Naive thymus-derived CD8-positive, alpha-beta T cell (primary cell): ENCODE data around the gene APPBP2. TPM values are rescaled to one million over a fixed set of nuclear protein-coding genes. Genes with fewer than 3 reads are reported as not detected.
"Not testable (repeated sequence)": the region's sequence is repeated elsewhere in the genome, so short reads cannot be mapped to it uniquely, and the experiment has no call there.

Source experiments
- ATAC-seq, 2 donors: fragments of 150-1000 bp; cut with Tn5 transposase in 1 of 2; sonication (Bioruptor Pico), chemical (Tn5 transposase) in 1 of 2; 1 replicate in 1 of 2; 2 replicates in 1 of 2; pipeline ENCODE4 v1.10.0; 2021; ENCODE audit warnings: mild to moderate bottlenecking in 2 of 2, moderate library complexity in 2 of 2
- POLR2A ChIA-PET: fragments of 350-600 bp; sonication (Branson Sonifier 250); formaldehyde crosslinking; loops from one replicate; lab custom pipeline; 2021; ENCODE audit warnings: antibody characterized with exemption; lab: Charles Lee
- DNase-seq, 10 donors: peaks; one replicate each; pipeline versions ENCODE4 v3.0.0 to v3.0.0-alpha.2; 2020 to 2022
- H3K27ac Mint-ChIP-seq, 10 donors: one replicate each; pipeline ENCODE4 v1.8.0; 2020 to 2022; ENCODE audit warnings: mild to moderate bottlenecking in 10 of 10, mixed read lengths in 10 of 10, moderate library complexity in 4 of 10, inconsistent platforms in 1 of 10
- H3K27me3 Mint-ChIP-seq, 5 donors: one replicate each; pipeline ENCODE4 v1.8.0; 2021 to 2022; ENCODE audit warnings: mixed read lengths in 5 of 5
- H3K36me3 Mint-ChIP-seq, 3 donors: one replicate each; pipeline ENCODE4 v1.8.0; 2020 to 2022; ENCODE audit warnings: mixed read lengths in 3 of 3, mild to moderate bottlenecking in 2 of 3, inconsistent platforms in 1 of 3
- H3K4me1 Mint-ChIP-seq, 4 donors: one replicate each; pipeline ENCODE4 v1.8.0; 2021 to 2022; ENCODE audit warnings: mixed read lengths in 4 of 4
- H3K4me3 Mint-ChIP-seq, 10 donors: one replicate each; pipeline ENCODE4 v1.8.0; 2020 to 2022; ENCODE audit warnings: mild to moderate bottlenecking in 10 of 10, mixed read lengths in 10 of 10, moderate library complexity in 6 of 10, inconsistent platforms in 1 of 10
- H3K9me3 Mint-ChIP-seq, 9 donors: one replicate each; pipeline ENCODE4 v1.8.0; 2020 to 2022; ENCODE audit warnings: mixed read lengths in 9 of 9, mild to moderate bottlenecking in 3 of 9, inconsistent platforms in 1 of 9, moderate library complexity in 1 of 9
- polyA plus RNA-seq, 3 donors: library from polyadenylated mRNA; unstranded; fragments of 300-500 nt; fragmentation: Illumina TruSeq; gene quantifications; one replicate each; pipeline ENCODE4 v1.2.3, GENCODE V29; 2021
- total RNA-seq, 8 experiments: library from RNA in 2 of 8; stranded (reverse) in 2 of 8; gene quantifications; one replicate each; pipeline ENCODE4 v1.2.3 and lab custom pipeline; 2021 to 2026

APPBP2 gene
- total and polyA plus RNA-seq, 5 experiments from 2014 or later: 22.8 to 53.1 (median 30.9) TPM

DNA sequence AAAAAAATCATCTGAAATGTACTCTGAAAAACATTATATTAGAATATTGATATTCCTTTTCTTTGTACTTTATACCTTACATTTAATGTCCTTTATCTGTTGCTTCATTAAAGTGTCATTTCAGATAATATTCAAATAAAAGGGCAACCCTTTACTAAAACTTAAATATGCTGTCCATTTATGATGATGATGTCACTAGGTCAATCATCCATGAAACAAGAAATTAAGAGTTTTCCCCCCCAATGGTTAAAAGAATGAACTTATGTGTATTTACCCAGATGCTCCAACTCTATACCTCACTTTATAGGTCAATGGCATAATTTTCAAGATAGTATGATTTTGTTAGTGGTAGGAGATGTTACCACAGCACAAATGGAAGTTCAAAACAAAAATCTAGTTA, 15.3 kb downstream of the APPBP2 start:
- DNase-seq (no peak), ATAC-seq (no peak)
- H3K27me3 Mint-ChIP-seq: no peaks in the 10 kb centered on the region
- H3K4me1 Mint-ChIP-seq: peaks cover 20 to 60% (median 37%) of the 10 kb centered on the region in 4 donors
- peak overlapping the region in 2 of 10 donors; percentile 51 to 55 for H3K27ac Mint-ChIP-seq
- H3K36me3 Mint-ChIP-seq: peaks cover 5 to 51% (median 12%) of the 10 kb centered on the region in 3 donors
- POLR2A ChIA-PET: no interaction called here
- H3K9me3 Mint-ChIP-seq: no peaks in the 10 kb centered on the region
- no peak overlapping the region for H3K4me3 Mint-ChIP-seq

DNA sequence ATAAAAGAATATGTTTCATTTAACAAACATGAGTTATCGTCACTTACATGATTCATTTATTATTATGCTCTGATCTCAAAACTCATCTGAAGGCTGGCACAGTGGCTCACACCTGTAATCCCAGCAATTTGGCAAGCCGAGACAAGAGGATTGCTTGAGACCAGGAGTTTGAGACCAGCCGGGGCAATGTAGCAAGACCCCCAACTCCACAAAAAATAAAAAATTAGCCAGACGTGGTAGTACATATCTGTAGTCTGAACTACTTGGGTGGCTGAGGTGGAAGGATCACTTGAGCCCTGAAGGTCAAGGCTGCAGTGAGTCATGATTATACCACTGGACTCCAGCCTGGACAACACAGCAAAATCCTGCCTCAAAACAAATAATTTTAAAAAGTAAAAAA, 16.0 kb downstream of the APPBP2 start:
- Mint-ChIP-seq H3K4me1 (peaks cover 16 to 59% (median 33%) of the 10 kb centered on the region in 4 donors), H3K27me3 (no peaks in the 10 kb centered on the region), H3K36me3 (peaks cover 5 to 48% (median 12%) of the 10 kb centered on the region in 3 donors), H3K9me3 (no peaks in the 10 kb centered on the region), H3K27ac (peak overlapping the region in 1 of 10 donors; percentile 53), H3K4me3 (no peak overlapping the region)
- DNase-seq (no peak), ATAC-seq (no peak)
- POLR2A ChIA-PET: no interaction called here

DNA sequence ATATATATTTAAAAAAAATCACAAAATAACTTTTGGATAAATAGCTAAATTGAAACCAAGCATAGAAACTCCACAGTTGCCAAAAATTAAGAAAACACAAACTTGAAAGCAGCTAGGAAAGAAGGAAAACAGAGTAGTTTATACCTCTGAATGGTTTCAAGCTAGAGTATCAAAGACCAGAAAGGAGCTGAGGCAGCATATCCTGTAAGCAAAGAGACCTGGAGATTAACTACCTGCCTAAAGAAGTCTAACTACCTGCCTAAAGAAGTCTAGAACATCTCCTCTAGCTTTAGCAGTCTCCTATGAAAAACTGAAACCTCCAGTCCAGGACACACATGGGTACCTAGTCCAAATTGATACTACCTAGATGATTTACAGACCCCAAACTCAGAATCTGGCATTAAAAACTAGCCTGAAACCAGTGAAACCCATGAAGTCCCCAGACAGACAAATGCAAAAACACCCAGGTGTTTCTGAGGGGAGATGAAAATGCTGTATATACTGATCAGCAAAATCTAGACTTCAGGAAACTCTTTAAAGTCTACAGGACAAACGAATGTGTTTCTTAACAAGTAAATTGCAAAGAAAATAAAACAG, 17.6 kb downstream of the APPBP2 start:
- no peak for DNase-seq
- no peaks in the 10 kb centered on the region for H3K9me3 Mint-ChIP-seq
- POLR2A ChIA-PET: interaction anchor here (1.1 kb wide), 1 partner anchor 10 kb away, joined by 3 read pairs; no protein-coding TSS in a partner anchor
- H3K36me3 Mint-ChIP-seq: peaks cover 5 to 35% (median 12%) of the 10 kb centered on the region in 3 donors
- no peak for ATAC-seq
- peak overlapping the region in 3 of 10 donors; percentile 9 to 62 (median 53) for H3K27ac Mint-ChIP-seq
- peaks cover 17 to 55% (median 32%) of the 10 kb centered on the region in 4 donors for H3K4me1 Mint-ChIP-seq
- H3K27me3 Mint-ChIP-seq: no peaks in the 10 kb centered on the region
- peak overlapping the region in 2 of 10 donors; percentile 14 for H3K4me3 Mint-ChIP-seq

DNA sequence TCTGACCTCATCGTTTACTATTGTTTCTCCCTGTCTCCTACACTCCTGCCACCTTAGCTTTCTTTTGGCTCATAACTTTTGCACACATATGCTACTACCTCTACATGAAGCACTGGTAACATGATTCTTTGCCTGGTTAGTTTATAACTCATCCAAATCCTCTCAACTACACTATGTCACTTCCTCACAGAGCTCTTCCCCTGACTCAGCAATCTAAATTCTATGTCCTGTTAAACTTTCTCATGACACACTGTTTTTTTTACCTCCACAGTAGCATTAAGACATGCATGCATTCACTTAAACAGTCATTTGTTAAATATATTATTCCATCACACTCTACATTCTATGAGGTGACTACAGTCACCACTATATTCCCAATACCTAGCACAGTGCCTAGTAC, 19.7 kb downstream of the APPBP2 start:
- Mint-ChIP-seq H3K36me3 (peaks cover 0 to 32% (median 4%) of the 10 kb centered on the region in 3 donors), H3K27me3 (no peaks in the 10 kb centered on the region), H3K27ac (peak overlapping the region in 5 of 10 donors; percentile 12 to 82 (median 33)), H3K4me1 (peaks cover 15 to 51% (median 31%) of the 10 kb centered on the region in 4 donors), H3K9me3 (no peaks in the 10 kb centered on the region), H3K4me3 (peak overlapping the region in 2 of 10 donors; percentile 1)
- POLR2A ChIA-PET: no interaction called here
- DNase-seq (no peak), ATAC-seq (no peak)

DNA sequence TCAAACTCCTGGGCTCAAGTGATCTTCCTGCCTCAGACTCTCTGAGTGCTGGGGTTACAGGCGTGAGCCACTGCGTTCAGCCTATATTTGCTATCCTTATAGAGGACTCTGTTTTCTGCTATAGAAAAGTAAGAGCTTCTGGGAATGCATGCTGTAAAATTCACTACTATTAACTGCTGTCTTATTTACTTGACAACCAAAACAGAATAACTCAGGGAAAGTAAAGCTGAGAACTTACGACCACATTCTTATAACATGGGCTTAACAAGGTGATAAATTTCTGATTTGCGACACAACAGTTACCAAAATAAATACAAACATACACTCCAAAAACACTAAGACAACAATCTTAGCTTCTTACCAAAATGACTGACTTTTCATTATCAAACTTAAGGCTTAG, 23.9 kb downstream of the APPBP2 start:
- peaks cover 11 to 27% (median 18%) of the 10 kb centered on the region in 4 donors for H3K4me1 Mint-ChIP-seq
- ATAC-seq: no peak
- H3K27ac Mint-ChIP-seq: no peak overlapping the region
- peaks cover 12 to 46% (median 20%) of the 10 kb centered on the region in 3 donors for H3K36me3 Mint-ChIP-seq
- H3K9me3 Mint-ChIP-seq: no peaks in the 10 kb centered on the region
- POLR2A ChIA-PET: no interaction called here
- H3K4me3 Mint-ChIP-seq: no peak overlapping the region
- no peaks in the 10 kb centered on the region for H3K27me3 Mint-ChIP-seq
- no peak for DNase-seq

DNA sequence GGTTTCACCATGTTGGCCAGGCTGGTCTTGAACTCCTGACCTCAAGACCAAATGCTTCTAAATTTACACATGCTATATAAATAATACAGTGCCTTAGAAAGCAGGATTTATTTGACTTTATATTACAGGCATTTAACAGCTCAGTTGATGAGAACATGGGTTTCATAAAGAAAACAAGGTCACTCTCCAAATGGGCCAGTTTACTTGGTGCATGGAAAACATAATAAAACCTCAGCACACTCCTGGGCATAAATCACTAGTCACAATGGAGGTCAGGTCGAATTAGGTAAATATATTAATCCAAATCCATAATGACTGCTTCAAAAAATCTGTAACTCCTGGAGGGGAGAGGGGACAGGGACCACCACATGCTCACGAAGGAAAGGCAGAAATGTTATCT, 24.5 kb downstream of the APPBP2 start:
- H3K4me1 Mint-ChIP-seq: peaks cover 13 to 27% (median 17%) of the 10 kb centered on the region in 4 donors
- H3K4me3 Mint-ChIP-seq: no peak overlapping the region
- DNase-seq (no peak), ATAC-seq (no peak)
- no peaks in the 10 kb centered on the region for H3K27me3 Mint-ChIP-seq
- POLR2A ChIA-PET: no interaction called here
- no peaks in the 10 kb centered on the region for H3K9me3 Mint-ChIP-seq
- peaks cover 15 to 51% (median 25%) of the 10 kb centered on the region in 3 donors for H3K36me3 Mint-ChIP-seq
- peak overlapping the region in 2 of 10 donors; percentile 12 to 66 for H3K27ac Mint-ChIP-seq

DNA sequence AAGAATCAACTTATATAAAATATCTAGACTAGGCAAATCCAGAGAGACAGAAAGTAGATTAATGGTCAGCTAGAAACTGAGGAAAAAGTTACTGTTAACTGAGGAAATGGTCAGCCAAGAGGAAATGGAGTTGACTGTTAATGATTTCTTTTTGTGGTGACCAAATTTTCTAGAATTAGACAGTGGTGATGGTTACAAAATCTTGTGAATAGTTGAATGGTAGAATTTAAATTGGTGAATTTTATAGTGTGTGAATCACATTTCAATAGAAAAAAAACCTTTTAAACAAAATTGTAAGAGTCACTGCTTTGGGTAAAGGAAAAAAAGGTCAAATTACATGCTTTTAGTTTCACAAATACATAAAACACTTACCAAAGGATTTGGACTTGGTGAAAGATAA, 30.0 kb downstream of the APPBP2 start:
- Mint-ChIP-seq H3K4me3 (no peak overlapping the region), H3K4me1 (peaks cover 0 to 5% (median 2%) of the 10 kb centered on the region in 4 donors), H3K9me3 (peaks cover 0 to 24% (median 3%) of the 10 kb centered on the region in 9 donors), H3K27ac (no peak overlapping the region), H3K27me3 (no peaks in the 10 kb centered on the region), H3K36me3 (peaks cover 26 to 85% (median 67%) of the 10 kb centered on the region in 3 donors)
- ATAC-seq: no peak
- POLR2A ChIA-PET: no interaction called here
- DNase-seq: no peak

DNA sequence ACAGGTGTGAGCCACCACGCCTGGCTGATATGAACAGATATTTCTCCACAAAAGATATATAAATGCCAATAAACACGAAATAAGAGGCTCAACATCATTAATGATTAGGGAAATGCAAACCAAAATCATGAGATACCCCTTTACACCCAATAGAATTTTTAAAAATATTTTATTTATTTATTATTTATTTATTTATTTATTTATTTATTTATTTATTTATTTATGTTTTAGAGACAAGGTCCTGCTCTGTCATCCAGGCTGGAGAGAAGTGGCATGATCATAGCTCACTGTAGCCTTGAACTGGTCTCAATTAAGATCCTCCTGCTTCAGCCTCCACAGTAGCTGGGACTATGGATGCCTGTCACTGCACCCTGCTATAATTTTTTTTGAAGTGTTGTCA, 30.8 kb downstream of the APPBP2 start:
- no peak overlapping the region for H3K27ac Mint-ChIP-seq
- no peaks in the 10 kb centered on the region for H3K27me3 Mint-ChIP-seq
- peaks cover 32 to 90% (median 75%) of the 10 kb centered on the region in 3 donors for H3K36me3 Mint-ChIP-seq
- POLR2A ChIA-PET: no interaction called here
- DNase-seq: no peak
- ATAC-seq: no peak
- no peak overlapping the region for H3K4me3 Mint-ChIP-seq
- peaks cover 0 to 4% (median 2%) of the 10 kb centered on the region in 4 donors for H3K4me1 Mint-ChIP-seq
- peaks cover 0 to 31% (median 8%) of the 10 kb centered on the region in 9 donors for H3K9me3 Mint-ChIP-seq

DNA sequence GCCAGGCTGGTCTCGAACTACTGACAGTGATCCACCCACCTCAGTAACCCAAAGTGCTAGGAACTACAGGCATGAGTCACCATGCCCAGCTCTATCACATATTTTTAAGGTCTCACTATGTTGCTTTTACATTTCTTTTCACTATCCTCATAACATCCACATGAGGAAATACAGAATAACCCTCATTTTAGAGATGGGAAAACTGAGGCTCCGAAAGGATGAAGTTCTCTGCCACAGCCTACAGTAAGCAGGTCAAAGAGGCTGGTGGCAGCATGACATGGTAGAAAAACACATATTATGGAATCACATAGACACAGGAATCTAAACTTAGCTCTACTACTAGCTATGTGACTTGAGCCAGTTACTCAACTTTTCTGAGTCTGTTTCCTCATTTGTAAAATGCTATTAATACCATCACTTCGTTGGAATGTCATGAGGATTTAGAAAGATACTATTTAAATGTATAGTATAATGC, 32.2 kb downstream of the APPBP2 start:
- Mint-ChIP-seq H3K27ac (no peak overlapping the region), H3K27me3 (no peaks in the 10 kb centered on the region), H3K4me3 (no peak overlapping the region), H3K4me1 (peaks cover 0 to 2% (median 0%) of the 10 kb centered on the region in 4 donors), H3K36me3 (peaks cover 27 to 89% (median 73%) of the 10 kb centered on the region in 3 donors), H3K9me3 (peaks cover 0 to 35% (median 8%) of the 10 kb centered on the region in 9 donors)
- POLR2A ChIA-PET: interaction anchor here (0.7 kb wide), 1 partner anchor 17 kb away, joined by 3 read pairs; no protein-coding TSS in a partner anchor
- DNase-seq: no peak
- ATAC-seq: no peak

DNA sequence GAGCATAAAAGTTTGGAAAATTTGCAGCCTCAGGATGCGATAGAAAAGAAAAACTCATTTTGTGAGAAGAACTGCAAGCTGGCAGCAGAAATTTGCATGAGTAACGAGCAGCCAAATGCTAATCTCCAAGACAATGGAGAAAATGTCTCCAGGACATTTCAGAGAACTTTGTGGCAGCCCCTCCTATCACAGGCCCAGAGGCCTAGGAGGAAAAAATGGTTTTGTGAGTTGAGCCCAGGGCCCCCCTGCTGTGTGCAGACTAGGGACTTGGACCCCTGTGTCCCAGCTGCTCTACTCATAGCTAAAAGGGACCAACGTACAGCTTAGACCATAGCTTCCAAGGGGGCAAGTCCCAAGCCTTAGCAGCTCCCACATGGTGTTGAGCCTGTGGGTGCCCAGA, 34.3 kb downstream of the APPBP2 start:
- Mint-ChIP-seq H3K27me3 (no peaks in the 10 kb centered on the region), H3K27ac (no peak overlapping the region), H3K9me3 (peaks cover 0 to 35% (median 15%) of the 10 kb centered on the region in 9 donors), H3K4me3 (no peak overlapping the region), H3K4me1 (peaks cover 0 to 3% (median 0%) of the 10 kb centered on the region in 4 donors), H3K36me3 (peaks cover 17 to 86% (median 69%) of the 10 kb centered on the region in 3 donors)
- DNase-seq: no peak
- ATAC-seq: no peak
- POLR2A ChIA-PET: no interaction called here

DNA sequence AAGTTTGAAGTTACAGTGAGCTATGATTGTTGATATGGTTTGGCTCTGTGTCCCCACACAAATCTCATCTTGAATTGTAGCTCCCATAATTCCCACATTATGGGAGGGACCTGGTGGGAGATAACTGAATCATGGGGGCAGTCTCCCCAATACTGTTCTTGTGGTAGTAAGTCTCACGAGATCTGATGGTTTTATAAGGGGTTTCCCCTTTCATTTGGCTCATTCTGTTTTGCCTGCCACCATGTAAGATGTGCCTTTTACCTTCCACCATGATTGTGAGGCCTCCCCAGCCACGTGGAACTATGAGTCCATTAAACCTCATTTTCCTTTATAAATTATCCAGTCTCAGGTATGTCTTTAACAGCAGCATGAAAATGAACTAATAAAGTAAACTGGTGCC, 35.4 kb downstream of the APPBP2 start:
- DNase-seq, H3K4me3 Mint-ChIP-seq, H3K27me3 Mint-ChIP-seq, ATAC-seq, POLR2A ChIA-PET, H3K4me1 Mint-ChIP-seq: not testable (repeated sequence)
- Mint-ChIP-seq H3K9me3 (peaks cover 0 to 35% (median 15%) of the 10 kb centered on the region in 9 donors), H3K36me3 (peaks cover 17 to 76% (median 59%) of the 10 kb centered on the region in 3 donors), H3K27ac (peak overlapping the region in 2 of 10 donors; percentile 44 to 68)

DNA sequence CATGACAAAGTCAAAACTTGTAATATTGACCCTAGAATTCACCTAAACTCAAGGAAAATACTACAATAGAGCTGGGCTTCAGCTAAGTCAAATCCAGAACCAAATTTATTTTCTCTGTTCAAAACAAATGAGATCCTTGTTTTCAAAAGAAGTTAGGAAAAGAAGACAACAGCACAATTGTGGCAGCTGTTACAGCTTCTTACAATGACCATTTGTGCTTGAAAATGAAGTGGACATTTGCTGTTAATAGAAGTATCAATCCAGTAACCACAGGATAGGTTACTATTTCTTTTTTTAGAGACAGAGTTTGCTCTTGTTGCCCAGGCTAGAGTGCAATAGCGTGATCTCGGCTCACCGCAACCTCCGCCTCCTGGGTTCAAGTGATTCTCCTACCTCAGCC, 44.4 kb downstream of the APPBP2 start:
- peaks cover 0 to 8% (median 3%) of the 10 kb centered on the region in 4 donors for H3K4me1 Mint-ChIP-seq

DNA sequence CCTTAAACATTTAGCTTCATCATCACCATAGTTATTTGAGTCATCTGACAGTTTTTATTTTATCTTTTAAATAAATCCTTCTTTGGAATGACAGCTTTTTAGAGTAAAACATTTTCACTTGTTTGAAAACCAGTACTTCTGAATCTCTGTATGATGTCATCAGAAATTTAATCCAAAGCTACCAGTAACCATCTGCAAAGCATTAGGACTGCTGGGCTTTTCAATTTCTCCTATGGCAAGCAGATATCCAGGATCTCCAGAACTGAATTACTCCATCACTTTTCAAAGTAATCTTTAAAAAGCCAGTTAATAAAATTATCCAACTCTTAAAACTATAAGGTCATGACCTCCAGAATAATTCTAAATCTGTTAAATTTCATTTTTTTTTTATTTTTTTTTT, 52.3 kb downstream of the APPBP2 start:
- H3K27ac Mint-ChIP-seq: no peak overlapping the region
- DNase-seq: no peak
- peaks cover 10 to 68% (median 28%) of the 10 kb centered on the region in 3 donors for H3K36me3 Mint-ChIP-seq
- H3K27me3 Mint-ChIP-seq: no peaks in the 10 kb centered on the region
- H3K4me1 Mint-ChIP-seq: peaks cover 0 to 14% (median 5%) of the 10 kb centered on the region in 4 donors
- ATAC-seq: no peak
- POLR2A ChIA-PET: no interaction called here
- no peak overlapping the region for H3K4me3 Mint-ChIP-seq
- no peaks in the 10 kb centered on the region for H3K9me3 Mint-ChIP-seq

More for the DNA sequence above, 44.4 kb downstream of the APPBP2 start:
- Mint-ChIP-seq H3K36me3 (peaks cover 0 to 31% (median 7%) of the 10 kb centered on the region in 3 donors), H3K9me3 (peaks cover 0 to 12% (median 0%) of the 10 kb centered on the region in 9 donors), H3K27ac (no peak overlapping the region), H3K4me3 (no peak overlapping the region), H3K27me3 (no peaks in the 10 kb centered on the region)
- ATAC-seq (no peak), DNase-seq (no peak)
- POLR2A ChIA-PET: no interaction called here
